ENCODE results near the gene EFCAB12. TPM values are rescaled to one million over a fixed set of nuclear protein-coding genes. Genes with fewer than 3 reads are reported as not detected.

The EFCAB12 gene
- total RNA-seq (2014; rRNA removed; shearing (Covaris generic)) = 0.36 and 1.1 TPM in 2 replicates
- total RNA-seq (2022) = 2.5 and 2.6 TPM in 2 replicates
- Bru-seq, nascent RNA = percentile 41 among the genes with signal in this experiment
- percentile 60 among the genes with signal in this experiment for BruChase-seq, experiment 1, labeled RNA remaining after a 6-hour chase
- percentile 68 among the genes with signal in this experiment for BruChase-seq, experiment 2, labeled RNA remaining after a 2-hour chase
- long read RNA-seq, partial matches to known transcripts = 1 of 8 reads
- long read RNA-seq, other reads (novel, unspliced or antisense) = 6 of 8 reads

GRCh38 chr3:129428376-129429079 is at the start of gene EFCAB12:
Gene EFCAB12, minus strand, starts transcription at chr3:129428636. Its CDS starts 148 bp downstream, at chr3:129428488.
- peak within 1 kb of the TSS; percentile 16 for H3K27ac ChIP-seq (ENCODE audit: low read depth, low read length, poor library complexity, severe bottlenecking)
- peaks cover 67% of the 10 kb centered on the region for H3K36me3 ChIP-seq (ENCODE audit: insufficient read depth, low read length)
- H3K9me3 ChIP-seq (ENCODE audit: low read length) = peaks cover 7% of the 10 kb centered on the region; the same call in 1 of the 2 replicates
- no peaks in the 10 kb centered on the region for H4K20me1 ChIP-seq (ENCODE audit: insufficient read depth, low read length)
- POLR2A ChIA-PET = interaction anchor here (6.8 kb wide), 1 partner anchor 12 kb away, joined by 54 read pairs; the partner anchor contains the start of genes IFT122 and MBD4
- intact Hi-C loops (cut with micrococcal nuclease; ENCODE audit: unreplicated experiment) = no loop called here
- CTCF ChIA-PET (ENCODE audit: unreplicated experiment) = no interaction called here
- peaks cover 33% of the 10 kb centered on the region for H3K4me1 ChIP-seq (ENCODE audit: insufficient read depth, low read length, poor library complexity, severe bottlenecking)
- H3K4me3 ChIP-seq (ENCODE audit: low read depth, low read length, poor library complexity, severe bottlenecking) = no peak within 1 kb of the TSS
- H3K4me2 ChIP-seq (ENCODE audit: low read length) = peak within 1 kb of the TSS; percentile 56; the same call in 1 of the 2 replicates
- no peaks in the 10 kb centered on the region for H3K9me2 ChIP-seq (ENCODE audit: insufficient read depth, low read length)
- no TSS peak for BruUV-seq (replicated peaks)
- H2AFZ ChIP-seq (ENCODE audit: low read length) = no peak within 1 kb of the TSS
- DNase-seq (ENCODE audit: low spot score) = peak; percentile 70
- no peaks in the 10 kb centered on the region for H3K79me2 ChIP-seq (ENCODE audit: insufficient read depth, low read depth, low read length)
- no peak for TF ChIP-seq CTCF (conservative IDR thresholded peaks at IDR 0.05; ENCODE audit: low read length)
- TF ChIP-seq EZH2phosphoT487 (IDR thresholded peaks at IDR 0.05; ENCODE audit: borderline replicate concordance, low read depth, low read length) = no peak

GRCh38 chr3:129476586-129476985 is 48.1 kb upstream of the EFCAB12 start:
- no peak overlapping the region for H2AFZ ChIP-seq (ENCODE audit: low read length)
- ChIA-PET POLR2A (no interaction called here), CTCF (ENCODE audit: unreplicated experiment) (no interaction called here)
- H3K9me2 ChIP-seq (ENCODE audit: insufficient read depth, low read length) = no peaks in the 10 kb centered on the region
- intact Hi-C loops (cut with micrococcal nuclease; ENCODE audit: unreplicated experiment) = no loop called here
- H3K36me3 ChIP-seq (ENCODE audit: insufficient read depth, low read length) = peaks cover 37% of the 10 kb centered on the region
- no peaks in the 10 kb centered on the region for H3K79me2 ChIP-seq (ENCODE audit: insufficient read depth, low read depth, low read length)
- H3K4me3 ChIP-seq (ENCODE audit: low read depth, low read length, poor library complexity, severe bottlenecking) = no peak overlapping the region
- H4K20me1 ChIP-seq (ENCODE audit: insufficient read depth, low read length) = no peaks in the 10 kb centered on the region
- no peaks in the 10 kb centered on the region for H3K9me3 ChIP-seq (ENCODE audit: low read length)
- no peak for DNase-seq (ENCODE audit: low spot score)
- no TSS peak for BruUV-seq (replicated peaks)
- H3K4me1 ChIP-seq (ENCODE audit: insufficient read depth, low read length, poor library complexity, severe bottlenecking) = no peaks in the 10 kb centered on the region
- TF ChIP-seq EZH2phosphoT487 (IDR thresholded peaks at IDR 0.05; ENCODE audit: borderline replicate concordance, low read depth, low read length) (no peak), CTCF (conservative IDR thresholded peaks at IDR 0.05; ENCODE audit: low read length) (no peak)
- no peak overlapping the region for H3K27ac ChIP-seq (ENCODE audit: low read depth, low read length, poor library complexity, severe bottlenecking)
- H3K4me2 ChIP-seq (ENCODE audit: low read length) = no peak overlapping the region
